HG03457 (cell line): ENCODE data around the gene VPS37B.
"Not testable (repeated sequence)": the region's sequence is repeated elsewhere in the genome, so short reads cannot be mapped to it uniquely, and the experiment has no call there.

Experiments
- ATAC-seq: cut with Tn5 transposase; IDR thresholded peaks from one replicate; pipeline ENCODE4 v1.9.1; 2021; ENCODE audit warnings: moderate number of reproducible peaks; ENCODE audit not compliant: unreplicated experiment

Gene VPS37B

GRCh38 chr12:122909442-122910288 lies 13.7 kb upstream of the VPS37B start:
- no peak for ATAC-seq

- ATAC-seq, result no peak
These were observed 13.0 kb upstream of the VPS37B start for GRCh38 chr12:122908915-122909314.

GRCh38 chr12:122905258-122905657 lies 9.3 kb upstream of the VPS37B start:
- ATAC-seq, result not testable (repeated sequence)

DNA sequence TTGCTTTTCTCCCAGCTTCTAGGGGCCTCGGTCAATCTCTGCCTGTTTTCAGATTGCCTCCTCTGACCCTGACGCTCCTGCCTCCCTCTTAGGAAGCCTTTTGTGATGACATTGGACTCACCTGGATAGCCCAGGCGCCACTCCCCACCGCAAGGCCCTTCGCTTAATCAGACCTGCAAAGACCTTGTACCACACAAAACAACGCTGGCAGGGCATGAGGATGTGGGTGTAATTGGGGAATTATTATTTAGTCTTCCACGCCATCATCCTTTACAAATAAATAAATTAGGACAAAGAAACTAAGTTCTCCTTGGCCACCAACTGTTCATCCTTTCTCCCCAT lies 7.7 kb upstream of the VPS37B start:
- ATAC-seq, result no peak

DNA sequence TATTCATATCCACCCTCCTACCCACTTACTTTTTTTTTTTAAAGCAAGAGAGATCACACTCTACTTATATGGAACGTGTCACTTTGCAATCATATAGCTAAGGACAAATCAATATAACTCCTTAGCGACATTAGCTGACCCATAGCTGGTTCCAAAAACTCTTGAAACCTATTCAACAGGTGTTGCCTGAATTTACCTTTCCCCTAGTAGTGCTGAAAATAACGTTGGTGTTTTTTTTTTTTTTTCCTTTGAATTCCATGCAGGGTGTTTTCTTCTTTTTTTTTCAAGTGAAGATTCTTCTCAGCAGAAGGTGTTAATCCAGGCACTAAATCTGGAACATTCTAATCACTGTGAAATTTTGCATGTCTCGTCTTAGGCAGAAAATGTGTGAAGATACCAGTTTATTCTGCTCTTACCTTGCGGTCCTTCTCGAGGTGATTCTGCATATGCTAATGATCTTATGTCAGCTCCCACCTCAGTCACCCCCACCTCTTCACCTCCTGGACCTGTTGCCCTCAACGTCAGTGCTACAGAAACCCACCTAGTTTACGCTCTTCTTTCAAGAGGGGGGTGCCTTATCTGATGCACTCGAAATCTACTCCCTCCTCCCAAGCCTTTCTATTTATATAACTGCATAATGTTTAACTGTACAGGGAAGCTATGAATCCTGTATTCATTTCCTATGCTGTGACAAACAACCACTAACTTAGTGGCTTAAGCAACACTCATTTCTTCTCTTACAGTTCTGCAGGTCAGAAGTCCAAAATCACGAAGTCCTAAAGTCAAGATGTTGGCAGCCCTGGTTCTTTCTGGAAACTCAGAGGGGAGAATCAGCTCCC lies 7.1 kb upstream of the VPS37B start:
- ATAC-seq, result no peak

- ATAC-seq, result no peak
These were observed 4.0 kb upstream of the VPS37B start for GRCh38 chr12:122899887-122900286.

GRCh38 chr12:122896662-122897061 lies 738 bp upstream of the VPS37B start:
- ATAC-seq, result no peak

GRCh38 chr12:122895320-122895703 lies 612 bp downstream of the VPS37B start:
- no peak for ATAC-seq

- ATAC-seq, result no peak
These were observed 1.5 kb downstream of the VPS37B start for GRCh38 chr12:122894193-122895121.

- no peak for ATAC-seq
These were observed 2.4 kb downstream of the VPS37B start for GRCh38 chr12:122893208-122894153.

DNA sequence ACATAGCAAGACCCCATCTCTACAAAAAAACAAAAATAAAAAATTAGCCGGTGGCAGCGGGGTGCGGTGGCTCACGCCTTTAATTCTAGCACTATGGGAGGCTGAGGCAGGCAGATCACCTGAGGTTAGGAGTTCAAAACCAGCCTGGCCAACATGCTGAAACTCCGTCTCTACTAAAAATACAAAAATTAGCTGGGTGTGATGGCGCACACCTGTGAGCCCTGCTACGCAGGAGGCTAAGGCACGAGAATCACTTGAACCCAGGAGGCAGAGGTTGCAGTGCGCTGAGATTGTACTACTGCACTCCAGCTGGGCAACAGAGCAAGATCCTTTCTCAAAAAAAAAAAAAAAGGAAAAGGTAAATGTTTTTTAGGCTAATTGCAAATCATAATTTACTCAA lies 3.2 kb downstream of the VPS37B start:
- ATAC-seq, result not testable (repeated sequence)

DNA sequence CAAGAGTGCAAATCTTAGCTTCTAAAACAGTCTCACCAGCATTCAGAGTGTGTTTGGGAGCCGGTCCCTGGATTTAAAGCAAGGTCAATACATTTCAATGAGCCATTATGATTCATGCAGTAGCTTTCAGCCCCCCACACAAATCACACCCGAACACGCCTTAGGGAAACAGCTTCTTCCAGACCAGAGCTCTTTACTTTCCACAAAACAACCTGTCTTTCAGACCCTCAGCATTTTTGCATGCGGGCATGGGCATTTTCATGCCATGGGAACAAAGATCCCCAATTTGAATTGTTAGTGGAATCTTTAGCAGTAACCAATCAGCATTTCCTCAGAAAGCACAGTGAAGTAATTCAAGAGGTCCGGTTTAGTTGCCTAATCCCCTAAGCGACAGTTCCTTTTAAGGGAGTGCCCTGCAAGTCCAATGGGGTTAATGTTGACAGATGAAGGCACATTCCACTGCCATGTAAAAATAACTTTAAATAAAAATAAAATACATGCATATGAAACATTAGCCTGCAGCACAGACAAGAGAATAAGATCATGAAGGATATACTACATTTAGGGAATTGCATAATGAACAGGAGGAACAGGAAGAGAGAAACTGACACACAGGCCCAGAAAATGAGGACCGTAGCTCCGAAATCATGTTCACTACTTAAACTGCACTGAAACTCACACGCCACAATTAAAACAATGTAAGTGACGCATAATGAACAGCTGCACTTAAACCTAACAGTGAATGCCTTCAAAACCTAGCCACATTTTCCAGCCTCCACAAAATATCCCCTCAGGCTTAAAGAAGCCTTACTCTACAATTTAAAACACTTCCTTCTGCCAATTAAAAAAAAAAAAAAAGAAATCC lies 4.0 kb downstream of the VPS37B start:
- ATAC-seq, result no peak

GRCh38 chr12:122889761-122890520 lies 6.0 kb downstream of the VPS37B start:
- no peak for ATAC-seq

DNA sequence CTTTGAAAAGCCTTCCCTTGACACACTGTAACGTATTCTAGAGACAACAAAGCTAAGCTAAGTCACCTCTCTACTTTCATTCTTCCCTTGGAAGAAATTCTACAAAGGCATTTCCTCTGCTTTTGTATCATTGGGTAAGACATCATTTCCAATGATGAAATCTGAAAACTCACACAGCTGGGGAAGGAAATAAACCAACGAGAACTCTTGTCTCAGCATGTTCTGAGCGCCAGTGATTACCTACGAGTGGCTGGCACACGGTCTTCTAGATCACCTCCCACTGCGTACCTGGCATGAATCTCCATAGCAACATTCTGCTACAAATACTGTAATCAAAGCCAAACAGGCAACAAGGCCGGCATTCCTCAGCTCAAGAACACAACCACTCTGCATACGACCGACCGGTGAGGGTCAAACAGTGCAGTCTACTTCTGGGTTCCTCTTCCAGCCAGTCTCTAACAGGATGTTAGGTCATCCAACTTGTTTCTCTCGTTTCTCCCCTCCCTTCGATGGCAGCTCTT lies 7.6 kb downstream of the VPS37B start:
- ATAC-seq, result no peak

DNA sequence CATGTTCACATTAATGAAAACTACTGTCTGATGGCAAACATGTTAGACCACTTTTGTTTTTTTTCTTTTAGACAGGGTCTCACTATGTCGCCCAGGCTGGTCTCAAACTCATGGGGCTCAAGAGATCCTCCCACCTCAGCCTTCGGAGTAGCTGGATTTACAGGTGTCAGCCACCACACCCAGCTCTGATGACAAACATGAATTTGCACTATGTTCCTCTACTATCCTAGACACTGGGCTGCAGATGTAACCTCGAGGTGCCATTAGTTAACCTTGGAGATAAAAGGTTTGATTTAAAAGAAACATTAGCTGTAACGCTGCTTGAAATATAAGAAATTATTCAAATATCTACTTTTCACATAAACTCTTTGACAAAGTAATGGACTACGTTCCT lies 8.1 kb downstream of the VPS37B start:
- peak; percentile 18 for ATAC-seq

GRCh38 chr12:122886851-122887818 lies 8.8 kb downstream of the VPS37B start:
- ATAC-seq, result peak; percentile 74

- no peak for ATAC-seq
These were observed 9.8 kb downstream of the VPS37B start for GRCh38 chr12:122886161-122886560.
